WERI-Rb-1 (cell line): Measurements from ENCODE around the gene PBX3.

Experiments
- DNase-seq: peaks from one replicate; pipeline ENCODE4 v3.0.0-alpha.2; 2020
- H3K27ac ChIP-seq: fragments of 250-450 bp; sonication (Bioruptor Pico); 2 replicates; pipeline ENCODE4 v1.5.1; 2020; ENCODE audit warnings: mild to moderate bottlenecking, moderate library complexity
- H3K27me3 ChIP-seq: fragments of 250-450 bp; sonication (Bioruptor Pico); 2 replicates; pipeline ENCODE4 v1.5.1; 2021; ENCODE audit warnings: mild to moderate bottlenecking, low read depth, moderate library complexity; ENCODE audit not compliant: insufficient read depth, severe bottlenecking
- H3K36me3 ChIP-seq: fragments of 250-450 bp; sonication (Bioruptor Pico); 2 replicates; pipeline ENCODE4 v1.5.1; 2020; ENCODE audit warnings: mild to moderate bottlenecking, moderate library complexity
- H3K4me3 ChIP-seq: 2 replicates; pipeline ENCODE4 v1.5.1; 2011; ENCODE audit warnings: low read depth, mild to moderate bottlenecking, control low read depth, low read length
- H3K9me3 ChIP-seq: fragments of 250-450 bp; sonication (Bioruptor Pico); 2 replicates; pipeline ENCODE4 v1.5.1; 2021; ENCODE audit warnings: mild to moderate bottlenecking, moderate library complexity; ENCODE audit not compliant: severe bottlenecking
- CTCF ChIP-seq: IDR thresholded peaks from 2 replicates; pipeline ENCODE4 v1.5.1; 2011; ENCODE audit warnings: low read depth, mild to moderate bottlenecking, control low read depth, inconsistent platforms, low read length

PBX3 gene

DNA sequence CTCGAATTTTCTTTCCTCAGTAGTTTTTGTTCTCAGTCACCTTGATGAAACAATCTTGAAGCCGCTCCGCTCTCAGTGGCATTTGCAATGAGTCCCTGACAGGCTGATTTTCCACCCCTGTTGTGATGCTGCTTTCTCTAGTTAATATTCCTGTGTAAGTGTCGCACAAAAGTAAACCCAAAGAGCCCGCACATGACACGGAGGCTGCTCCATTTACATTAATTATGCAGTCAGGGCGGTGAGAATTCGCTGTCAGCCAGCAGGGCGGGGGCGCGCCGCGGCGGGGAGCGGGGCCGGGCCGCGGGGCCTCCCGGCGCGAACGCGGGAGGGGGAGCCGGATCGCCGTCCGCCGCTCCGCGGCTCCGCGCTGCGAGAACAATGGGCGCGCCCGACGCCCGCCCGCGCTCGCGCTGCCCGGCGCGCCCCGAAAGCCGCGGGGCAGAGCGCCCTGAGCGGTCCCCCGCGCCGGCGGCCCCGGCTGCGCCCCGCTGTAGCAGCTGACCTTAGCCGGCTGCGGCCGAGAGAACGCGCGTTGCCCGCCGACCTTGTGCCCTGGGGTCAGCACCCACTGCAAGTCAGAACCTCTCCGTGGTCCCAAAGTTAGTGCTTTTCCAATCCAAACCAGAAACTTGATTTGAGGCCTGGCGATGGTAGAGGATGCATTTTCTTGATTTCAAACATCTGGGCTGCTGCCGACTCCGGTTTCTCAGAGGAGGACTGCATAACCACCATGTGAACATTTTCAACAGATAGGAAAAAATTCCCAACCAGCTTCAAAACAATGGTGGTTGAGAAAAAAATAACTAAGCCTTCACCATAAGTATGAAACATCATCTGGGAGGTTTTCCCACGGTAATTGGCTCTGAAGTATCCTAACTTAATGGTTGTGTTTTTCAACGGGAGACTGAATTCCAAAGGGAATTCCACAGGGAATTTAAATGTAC lies 142.6 kb downstream of the PBX3 start:
- H3K9me3 ChIP-seq = no peaks in the 10 kb centered on the region
- H3K36me3 ChIP-seq = no peaks in the 10 kb centered on the region
- peak overlapping the region; percentile 73 for H3K4me3 ChIP-seq
- peak; percentile 65 for DNase-seq
- peak overlapping the region; percentile 40 for H3K27ac ChIP-seq
- TF ChIP-seq CTCF = no peak
- no peaks in the 10 kb centered on the region for H3K27me3 ChIP-seq

- Histone ChIP-seq H3K27ac (no peak overlapping the region), H3K36me3 (no peaks in the 10 kb centered on the region), H3K9me3 (no peaks in the 10 kb centered on the region), H3K4me3 (no peak overlapping the region), H3K27me3 (no peaks in the 10 kb centered on the region)
- DNase-seq = no peak
- no peak for TF ChIP-seq CTCF
Observed at GRCh38 chr9:125890826-125891225, 143.7 kb downstream of the PBX3 start.

DNA sequence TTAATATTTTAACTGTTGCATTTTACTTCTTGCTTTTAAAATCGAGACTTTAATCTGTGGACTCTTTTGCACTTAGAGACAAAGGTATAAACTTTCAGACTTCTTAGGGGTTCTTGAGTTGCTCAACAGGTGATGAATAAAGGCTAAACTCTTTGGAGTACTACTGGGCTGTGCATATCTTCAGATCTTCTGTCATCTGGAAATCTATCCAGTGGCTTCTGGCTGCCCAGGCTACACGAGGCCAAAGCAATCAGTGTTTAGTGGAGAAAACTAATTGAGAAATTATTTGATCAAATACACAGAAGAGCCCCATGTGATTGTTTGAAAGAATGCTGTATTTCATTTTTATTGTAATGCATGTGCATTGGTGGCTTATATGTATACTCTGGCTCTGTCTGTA lies 146.1 kb downstream of the PBX3 start:
- no peak for DNase-seq
- TF ChIP-seq CTCF = no peak
- Histone ChIP-seq H3K9me3 (no peaks in the 10 kb centered on the region), H3K36me3 (no peaks in the 10 kb centered on the region), H3K27ac (no peak overlapping the region), H3K27me3 (no peaks in the 10 kb centered on the region), H3K4me3 (no peak overlapping the region)

- H3K4me3 ChIP-seq = no peak overlapping the region
- no peak for TF ChIP-seq CTCF
- no peak for DNase-seq
- H3K9me3 ChIP-seq = no peaks in the 10 kb centered on the region
- no peak overlapping the region for H3K27ac ChIP-seq
- H3K27me3 ChIP-seq = no peaks in the 10 kb centered on the region
- no peaks in the 10 kb centered on the region for H3K36me3 ChIP-seq
Observed at GRCh38 chr9:125894566-125894965, 147.4 kb downstream of the PBX3 start.

DNA sequence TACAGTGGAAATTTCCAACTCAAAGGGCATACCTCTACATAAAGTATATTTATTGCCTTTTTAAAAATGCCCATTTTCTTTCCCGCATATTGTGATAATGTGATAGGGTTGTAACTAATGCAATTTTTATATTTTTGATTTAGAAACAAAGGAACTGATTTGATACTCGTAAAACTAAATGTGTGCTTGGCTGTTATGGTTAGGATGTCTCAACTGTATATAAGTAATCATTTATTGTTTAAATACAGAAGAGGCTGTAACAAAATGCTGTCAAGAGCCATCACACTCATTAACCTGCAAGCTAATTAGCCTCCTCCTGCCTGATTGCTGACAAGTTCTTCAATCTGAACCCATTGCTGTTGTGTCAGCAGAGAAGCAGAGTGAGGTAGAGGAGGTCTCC lies 149.2 kb downstream of the PBX3 start:
- H3K27ac ChIP-seq = peak overlapping the region; percentile 4; the same call in 1 of the 2 replicates
- H3K36me3 ChIP-seq = no peaks in the 10 kb centered on the region
- no peaks in the 10 kb centered on the region for H3K9me3 ChIP-seq
- no peak overlapping the region for H3K4me3 ChIP-seq
- no peaks in the 10 kb centered on the region for H3K27me3 ChIP-seq
- no peak for TF ChIP-seq CTCF
- DNase-seq = no peak
